GM12878 (cell line): ENCODE measurements around the gene CNNM3. TPM values are rescaled to one million over a fixed set of nuclear protein-coding genes. Genes with fewer than 3 reads are reported as not detected.

ENCODE experiments used
- BHLHE40 ChIP-seq, 2 experiments: fragments of 450-650 bp in 1 of 2; IDR thresholded peaks; 2 replicates each; pipeline ENCODE4 v1.6.1; 2011 to 2017; ENCODE audit warnings: low read depth in 2 of 2, borderline replicate concordance in 1 of 2, improper control_type of control experiment in 1 of 2, low read length in 1 of 2, mild to moderate bottlenecking in 1 of 2
- E2F4 ChIP-seq: IDR thresholded peaks from 2 replicates; pipeline ENCODE4 v1.6.1; 2012; ENCODE audit warnings: low read depth, low read length, improper control_type of control experiment
- HCFC1 ChIP-seq: fragments of 150-350 bp; IDR thresholded peaks from 2 replicates; pipeline ENCODE4 v1.6.1; 2014; ENCODE audit warnings: low read length
- MTA3 ChIP-seq: IDR thresholded peaks from 2 replicates; pipeline ENCODE4 v1.6.1; 2012; ENCODE audit warnings: low read length, inconsistent platforms, borderline replicate concordance
- NKRF ChIP-seq: fragments of 450-650 bp; conservative IDR thresholded peaks from 2 replicates; pipeline ENCODE4 v1.6.1; 2017; ENCODE audit warnings: mild to moderate bottlenecking, moderate library complexity
- NR2C1 ChIP-seq: fragments of 450-650 bp; IDR thresholded peaks from 2 replicates; pipeline ENCODE4 v1.6.1; 2017; ENCODE audit warnings: antibody characterized with exemption, mild to moderate bottlenecking, moderate library complexity
- PAX8 ChIP-seq: fragments of 450-650 bp; IDR thresholded peaks from 2 replicates; pipeline ENCODE4 v1.6.1; 2017; ENCODE audit warnings: mild to moderate bottlenecking, moderate library complexity
- PBX3 ChIP-seq: IDR thresholded peaks from 2 replicates; pipeline ENCODE4 v1.6.1; 2011; ENCODE audit warnings: mild to moderate bottlenecking, low read depth, low read length, moderate library complexity; ENCODE audit not compliant: insufficient replicate concordance
- RAD51 ChIP-seq: fragments of 450-650 bp; IDR thresholded peaks from 2 replicates; pipeline ENCODE4 v1.6.1; 2016; ENCODE audit warnings: moderate library complexity, mild to moderate bottlenecking, inconsistent platforms
- RUNX3 ChIP-seq: IDR thresholded peaks from 2 replicates; pipeline ENCODE4 v1.6.1; 2012; ENCODE audit warnings: low read length, inconsistent platforms
- SIX5 ChIP-seq: IDR thresholded peaks from 2 replicates; pipeline ENCODE4 v1.6.1; 2011; ENCODE audit warnings: mild to moderate bottlenecking, low read depth, low read length, moderate library complexity; ENCODE audit not compliant: severe bottlenecking
- SRF ChIP-seq, 2 experiments: IDR thresholded peaks; 2 replicates each; pipeline ENCODE4 v1.6.1; 2011; ENCODE audit warnings: low read depth in 2 of 2, low read length in 2 of 2, mild to moderate bottlenecking in 1 of 2, moderate library complexity in 1 of 2
- SUZ12 ChIP-seq: fragments of 200-600 bp; sonication (generic); IDR thresholded peaks from one replicate; pipeline ENCODE4 v1.6.1; 2018; ENCODE audit warnings: antibody characterized with exemption, mild to moderate bottlenecking; ENCODE audit not compliant: unreplicated experiment
- TCF12 ChIP-seq: IDR thresholded peaks from 2 replicates; pipeline ENCODE4 v1.6.1; 2011; ENCODE audit warnings: low read depth, mild to moderate bottlenecking, low read length
- YBX1 ChIP-seq: fragments of 450-650 bp; IDR thresholded peaks from 2 replicates; pipeline ENCODE4 v1.6.1; 2016; ENCODE audit warnings: antibody characterized with exemption
- ZBTB11 ChIP-seq: fragments of 450-650 bp; formaldehyde crosslinking; IDR thresholded peaks from 2 replicates; pipeline ENCODE4 v1.5.0; 2022; ENCODE audit warnings: mild to moderate bottlenecking, missing genetic modification characterization
- ZNF592 ChIP-seq: fragments of 450-650 bp; IDR thresholded peaks from 2 replicates; pipeline ENCODE4 v1.6.1; 2017; ENCODE audit warnings: mild to moderate bottlenecking, moderate library complexity
- polyA plus RNA-seq, 11 experiments: library from polyadenylated mRNA; depleted of rRNA in 4 of 11; unstranded in 6 of 11; stranded (reverse) in 5 of 11; fragments of >200 nt; fragmentation: Nextera tagmentation in 4 of 11; fragmentation: Illumina TruSeq in 1 of 11; extraction: Ambion mirVana in 4 of 11; extraction: Trizol in 1 of 11; gene quantifications; 1 replicate in 1 of 11; 2 replicates in 10 of 11; pipeline versions ENCODE4 v1.2.1 to v1.2.3, GENCODE V29; 2011 to 2016; ENCODE audit warnings: inconsistent platforms in 2 of 11, missing spikeins in 2 of 11, low read depth in 1 of 11
- total RNA-seq, 4 experiments: library from RNA; depleted of rRNA in 3 of 4; stranded (reverse); fragments of >200 nt in 3 of 4; fragmentation: Illumina TruSeq in 1 of 4; extraction: Trizol in 1 of 4; gene quantifications; 2 replicates each; pipeline versions ENCODE4 v1.2.1 to v1.2.3, GENCODE V29; 2013 to 2021

The CNNM3 gene
- total and polyA plus RNA-seq, 10 of the 15 experiments (the other 5 are each of a cell fraction or from before 2014, with no cell fraction given): 0.72 to 14.3 (median 4.0) TPM

GRCh38 chr2:96772903-96773671 is 43.0 kb upstream of the CNNM3 start (continued):
- TF ChIP-seq NKRF (peak; percentile 35; the same call in 1 of the 2 replicates), SUZ12 (no peak), HCFC1 (no peak), NR2C1 (no peak), YBX1 (no peak), BHLHE40 (IDR thresholded peaks at IDR 0.05; ENCODE audit: borderline replicate concordance in 1 of 2, low read depth in 2 of 2, low read length in 1 of 2) (peak; percentile 10 to 55; a peak in 3 of 4 replicates), TCF12 (0 out of 2 replicates have a peak, but pooled peaks have one; percentile 21), RAD51 (no peak), RUNX3 (peak; percentile 36; the same call in 1 of the 2 replicates), MTA3 (peak; percentile 87; the same call in 1 of the 2 replicates), SIX5 (no peak), ZBTB11 (CRISPR knock-in tag) (no peak), PBX3 (no peak), E2F4 (no peak), ZNF592 (no peak), SRF (IDR thresholded peaks at IDR 0.05; ENCODE audit: low read depth in 2 of 2, low read length in 2 of 2) (no peak), PAX8 (no peak)
